ENCODE results near the gene MPDZ. TPM values are rescaled to one million over a fixed set of nuclear protein-coding genes. Genes with fewer than 3 reads are reported as not detected.

MPDZ gene
- total and polyA plus RNA-seq, 2 of the 13 experiments (the other 11 are each of a cell fraction or from before 2014, with no cell fraction given): 12.4 to 14.7 TPM

- no peak for TF ChIP-seq ZNF773 (CRISPR knock-in tag; IDR thresholded peaks at IDR 0.05; ENCODE audit: borderline replicate concordance)
- no peak for TF ChIP-seq KMT2B (CRISPR knock-in tag; IDR thresholded peaks at IDR 0.05)
- TF ChIP-seq ZBTB4 (CRISPR knock-in tag; IDR thresholded peaks at IDR 0.05; ENCODE audit: borderline replicate concordance): no peak
- no peak for TF ChIP-seq ZNF362 (CRISPR knock-in tag; IDR thresholded peaks at IDR 0.05; ENCODE audit: borderline replicate concordance)
- no peak for TF ChIP-seq ARHGAP35 (CRISPR knock-in tag; IDR thresholded peaks at IDR 0.05; ENCODE audit: borderline replicate concordance)
- TF ChIP-seq ZNF670 (CRISPR knock-in tag; IDR thresholded peaks at IDR 0.05; ENCODE audit: borderline replicate concordance): no peak
- TF ChIP-seq KLF16 (CRISPR knock-in tag; IDR thresholded peaks at IDR 0.05): no peak
Measured at GRCh38 chr9:13213998-13214397, 65.5 kb downstream of the MPDZ start (continued).

GRCh38 chr9:13213337-13213736 is 66.2 kb downstream of the MPDZ start:
- intact Hi-C loops (cut with micrococcal nuclease; ENCODE audit: unreplicated experiment) (loop anchor here (5.0 to 10.0 kb wide), 3 partner anchors 141 to 474 kb away; no protein-coding TSS in a partner anchor), in situ Hi-C loops (cut with HindIII; ENCODE audit: extremely low pct_ligation_motif_present, low pct_unique_long_range_greater_than_20kb) (no loop called here)
- H3K79me2 ChIP-seq (ENCODE audit: insufficient read depth, low read length): no peaks in the 10 kb centered on the region
- BruUV-seq (replicated peaks): no TSS peak
- H3K9me3 ChIP-seq (ENCODE audit: low read length): no peaks in the 10 kb centered on the region
- 51% methylated on average over 1 of the region's 1 CpG for WGBS (ENCODE audit: low lambda C conversion rate)
- POLR2A ChIA-PET: no interaction called here
- CTCF ChIA-PET (ENCODE audit: low intra/inter-chr PET ratio, low total read pairs): no interaction called here
- H3K36me3 ChIP-seq (replicated peaks in 1 of 2; ENCODE audit: control insufficient read depth in 1 of 2, insufficient read depth in 2 of 2, low read length in 2 of 2): peaks cover 0 to 2% of the 10 kb centered on the region in 2 experiments; a peak in 2 of 5 replicates
- H3K4me1 ChIP-seq (ENCODE audit: insufficient read depth, low read length): no peaks in the 10 kb centered on the region
- peak; percentile 3 for DNase-seq (ENCODE audit: low spot score)
- H3K27me3 ChIP-seq (ENCODE audit: control insufficient read depth in 1 of 2, insufficient read depth in 2 of 2, low read length in 2 of 2): no peaks in the 10 kb centered on the region
- FAIRE-seq: no peak
- H4K20me1 ChIP-seq (ENCODE audit: insufficient read depth, low read length): no peaks in the 10 kb centered on the region
- H3K9ac ChIP-seq (ENCODE audit: insufficient read depth, low read depth, low read length): no peak overlapping the region
- no peak overlapping the region for H3K4me2 ChIP-seq (ENCODE audit: low read depth, low read length)
- H3K4me3 ChIP-seq (replicated peaks in 1 of 3; ENCODE audit: insufficient read depth in 1 of 3, low read depth in 2 of 3, low read length in 3 of 3): no peak overlapping the region
- peak; percentile 34; the same call in 1 of the 2 replicates for TF ChIP-seq STAG1 (CRISPR knock-in tag; IDR thresholded peaks at IDR 0.05)
- TF ChIP-seq ZNF558 (CRISPR knock-in tag; IDR thresholded peaks at IDR 0.05; ENCODE audit: borderline replicate concordance): no peak
- TF ChIP-seq MXD4 (CRISPR knock-in tag; IDR thresholded peaks at IDR 0.05): no peak
- ATAC-seq: no peak
- H2AFZ ChIP-seq (ENCODE audit: low read length): no peak overlapping the region
- no peak overlapping the region for H3K27ac ChIP-seq (ENCODE audit: extremely low read length, insufficient read depth, low read length)
